ENCODE measurements around the gene PLA2G4C.

DNA sequence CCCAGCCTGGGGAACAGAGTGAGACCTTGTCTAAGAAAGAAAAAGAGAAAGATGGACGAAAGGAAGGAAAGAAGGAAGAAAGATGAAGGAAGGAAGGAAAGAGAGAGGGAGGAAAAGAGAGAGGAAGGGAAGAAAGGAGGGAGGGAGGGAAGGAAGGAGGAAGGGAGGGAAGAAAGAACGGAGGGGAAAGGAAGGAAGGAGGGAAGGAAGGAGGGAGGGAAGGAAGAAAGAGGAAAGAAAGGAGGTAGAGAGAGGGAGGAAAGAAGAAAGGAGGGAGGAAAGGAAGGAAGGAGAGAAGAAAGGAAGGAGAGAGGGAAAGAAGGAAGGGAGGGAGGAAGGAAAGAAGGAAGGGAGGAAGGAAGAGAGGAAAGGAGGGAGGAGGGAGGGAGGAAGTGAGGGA lies 87.6 kb downstream of the PLA2G4C start:
- TF ChIP-seq PAX5 (IDR thresholded peaks at IDR 0.05; ENCODE audit: insufficient read depth, low read length, severe bottlenecking) (no peak), POLR2A (IDR thresholded peaks at IDR 0.05; ENCODE audit: low read depth, low read length) (no peak), POU2F2 (IDR thresholded peaks at IDR 0.05; ENCODE audit: low read depth, low read length) (no peak), SPI1 (IDR thresholded peaks at IDR 0.05; ENCODE audit: low read depth, low read length) (no peak), POLR2AphosphoS5 (IDR thresholded peaks at IDR 0.05; ENCODE audit: low read depth, low read length) (no peak), TAF1 (IDR thresholded peaks at IDR 0.05; ENCODE audit: low read depth, low read length) (no peak)

Measured in GM12891 (cell line).